D721Med (cell line): ENCODE measurements around the gene ZNF653.

Experiments
- DNase-seq: peaks from one replicate; pipeline ENCODE4 v3.0.0; 2011; ENCODE audit warnings: low spot score; ENCODE audit not compliant: insufficient read length
- FAIRE-seq: peaks from 2 replicates; lab custom pipeline; 2011; peaks lifted over from hg19 to GRCh38; lab: Jason Lieb, UNC
- CTCF ChIP-seq: IDR thresholded peaks from 2 replicates; pipeline ENCODE4 v1.5.1; 2012; ENCODE audit warnings: mild to moderate bottlenecking, control low read depth; ENCODE audit not compliant: insufficient read depth; ENCODE audit errors: missing control alignments

ZNF653 gene

GRCh38 chr19:11451871-11452619 is 53.6 kb downstream of the ZNF653 start:
- DNase-seq: peak; percentile 27
- no peak for FAIRE-seq
- no peak for TF ChIP-seq CTCF

GRCh38 chr19:11451327-11451870 is 54.2 kb downstream of the ZNF653 start:
- TF ChIP-seq CTCF: no peak
- FAIRE-seq (no peak), DNase-seq (no peak)

- DNase-seq: no peak
- no peak for FAIRE-seq
- TF ChIP-seq CTCF: no peak
Observed at GRCh38 chr19:11450570-11451326, 54.9 kb downstream of the ZNF653 start.

- DNase-seq (no peak), FAIRE-seq (no peak)
- TF ChIP-seq CTCF: no peak
Observed at GRCh38 chr19:11448923-11449554, 56.6 kb downstream of the ZNF653 start.

GRCh38 chr19:11448410-11448809 is 57.2 kb downstream of the ZNF653 start:
- FAIRE-seq (no peak), DNase-seq (no peak)
- TF ChIP-seq CTCF: no peak

- no peak for TF ChIP-seq CTCF
- FAIRE-seq: no peak
- no peak for DNase-seq
Observed at GRCh38 chr19:11447347-11448262, 58.0 kb downstream of the ZNF653 start.
